ENCODE results near the gene SHC3.

The SHC3 gene

DNA sequence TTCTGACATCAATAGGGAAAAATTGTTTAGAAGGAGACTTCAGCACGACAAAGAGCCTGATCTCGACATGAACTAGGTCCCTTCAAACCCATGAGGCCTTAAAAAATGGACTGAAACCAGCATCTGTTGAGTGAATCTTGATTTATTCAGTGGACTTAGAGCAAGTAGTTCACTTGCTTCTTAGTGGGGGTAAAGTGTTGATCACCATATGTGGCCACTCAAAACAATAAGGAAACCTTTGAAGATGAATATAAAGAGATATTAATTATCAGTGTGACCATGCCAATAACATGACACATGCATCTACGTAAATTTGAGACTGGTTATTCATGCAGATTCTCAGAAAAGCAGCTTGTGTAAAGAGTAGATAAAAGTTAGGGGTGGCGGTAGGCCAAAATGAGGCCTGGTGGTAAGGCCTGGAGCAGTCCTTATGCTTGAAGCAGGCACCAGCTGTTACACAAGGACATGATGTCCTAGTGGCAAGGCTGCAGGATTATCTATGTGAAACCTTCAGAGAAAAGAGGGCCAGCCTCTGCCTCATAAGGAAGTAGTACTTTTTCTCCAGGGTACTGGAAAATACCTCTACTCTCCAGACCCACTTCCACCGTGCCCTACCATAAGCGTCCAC, 126.0 kb downstream of the SHC3 start:
- no peak for DNase-seq (ENCODE audit: low spot score)

- no peak for DNase-seq (ENCODE audit: low spot score)
Observed at GRCh38 chr9:89051421-89052025, 127.1 kb downstream of the SHC3 start.

- DNase-seq (ENCODE audit: low spot score) = no peak
Observed at GRCh38 chr9:89049646-89050045, 129.0 kb downstream of the SHC3 start.

DNA sequence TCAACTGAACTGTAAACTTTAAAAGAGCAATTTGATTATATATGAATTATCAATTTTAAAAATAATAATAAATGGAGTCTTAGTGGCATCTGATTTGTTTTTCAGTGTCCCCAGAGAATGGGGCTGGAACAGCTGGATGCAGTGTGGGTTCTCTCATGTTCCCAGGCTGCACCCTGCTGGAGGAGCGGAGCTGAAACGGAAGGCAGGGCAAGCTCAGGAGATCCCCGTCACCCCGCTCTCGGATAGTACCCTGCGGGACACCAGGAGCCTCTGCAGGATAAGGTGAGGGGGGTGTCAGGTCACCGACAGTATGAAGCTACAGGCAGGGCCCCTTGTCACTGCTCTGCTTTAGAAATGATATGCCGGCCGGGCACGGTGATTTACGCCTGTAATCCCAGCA, 130.0 kb downstream of the SHC3 start:
- no peak for DNase-seq (ENCODE audit: low spot score)

- no peak for DNase-seq (ENCODE audit: low spot score)
Observed at GRCh38 chr9:89047667-89048066, 131.0 kb downstream of the SHC3 start.

- peak; percentile 56 for DNase-seq (ENCODE audit: low spot score)
Observed at GRCh38 chr9:89046832-89047231, 131.8 kb downstream of the SHC3 start.

GRCh38 chr9:89044881-89045280, 133.7 kb downstream of the SHC3 start:
- DNase-seq (ENCODE audit: low spot score) = no peak

GRCh38 chr9:89044104-89044503, 134.5 kb downstream of the SHC3 start:
- no peak for DNase-seq (ENCODE audit: low spot score)

DNA sequence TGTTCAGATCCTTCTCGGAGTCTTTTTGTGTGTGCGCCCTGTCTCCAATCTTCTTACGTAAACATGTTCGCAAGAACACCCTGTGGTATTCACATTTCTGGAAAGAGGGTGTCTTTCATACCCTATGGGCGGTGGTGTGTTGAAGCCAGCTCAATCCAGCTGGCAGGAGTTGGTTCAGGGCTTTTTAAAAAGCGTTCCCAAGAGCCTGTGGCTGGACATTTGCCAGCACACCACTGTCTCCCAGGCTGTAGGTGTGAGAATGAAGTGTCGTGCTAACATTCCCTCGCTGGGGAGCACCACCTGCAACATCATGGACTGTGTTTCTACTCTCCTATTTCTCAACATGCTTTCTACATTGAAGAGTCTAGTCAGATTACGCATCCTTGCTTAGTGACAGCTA, 135.6 kb downstream of the SHC3 start:
- no peak for DNase-seq (ENCODE audit: low spot score)

GRCh38 chr9:89039664-89040063, 139.0 kb downstream of the SHC3 start:
- DNase-seq (ENCODE audit: low spot score) = no peak

GRCh38 chr9:89039104-89039465, 139.5 kb downstream of the SHC3 start:
- no peak for DNase-seq (ENCODE audit: low spot score)

GRCh38 chr9:89038382-89039103, 140.1 kb downstream of the SHC3 start:
- peak; percentile 86 for DNase-seq (ENCODE audit: low spot score)

DNA sequence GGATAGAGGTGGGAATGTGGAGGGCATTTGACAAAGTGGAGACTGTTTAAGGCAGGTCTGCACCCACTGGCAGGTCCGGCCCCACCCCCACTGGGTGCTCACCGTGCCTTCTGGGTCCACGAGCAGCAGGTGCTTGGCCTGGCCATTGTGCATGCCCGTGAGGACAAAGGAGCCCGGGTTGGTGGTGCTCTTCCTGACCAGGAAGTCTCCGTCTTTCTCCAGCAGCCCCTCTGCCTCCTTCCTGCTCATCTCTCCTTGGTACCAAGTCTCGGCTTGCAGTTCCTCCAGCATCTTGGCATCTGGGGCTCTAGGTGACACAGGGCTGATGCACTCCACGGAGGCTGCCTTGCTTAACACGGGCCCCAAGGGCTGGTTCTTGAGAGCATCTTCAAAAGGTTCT, 140.7 kb downstream of the SHC3 start:
- DNase-seq (ENCODE audit: low spot score) = no peak

DNA sequence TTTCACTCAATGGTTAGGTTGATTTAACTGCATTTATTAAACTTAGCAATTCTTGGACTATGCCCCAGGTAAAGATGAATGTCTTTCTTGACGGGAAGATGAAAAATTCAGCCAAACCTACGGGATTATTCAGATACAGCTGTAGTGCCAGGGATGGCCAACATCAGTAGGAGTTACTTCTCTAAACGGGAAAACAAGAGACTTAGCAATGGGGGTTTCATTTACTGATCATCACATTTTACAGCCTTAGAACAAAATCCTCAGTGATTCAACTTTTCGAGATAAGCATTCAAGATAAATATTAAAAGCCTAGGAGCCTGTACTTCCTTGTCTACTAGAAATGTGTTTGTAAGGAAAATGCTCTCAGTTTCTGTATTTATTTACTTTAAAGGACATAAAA, 141.3 kb downstream of the SHC3 start:
- no peak for DNase-seq (ENCODE audit: low spot score)

- DNase-seq (ENCODE audit: low spot score) = no peak
Observed at GRCh38 chr9:89036891-89037290, 141.7 kb downstream of the SHC3 start.

GRCh38 chr9:89036383-89036782, 142.2 kb downstream of the SHC3 start:
- no peak for DNase-seq (ENCODE audit: low spot score)

DNA sequence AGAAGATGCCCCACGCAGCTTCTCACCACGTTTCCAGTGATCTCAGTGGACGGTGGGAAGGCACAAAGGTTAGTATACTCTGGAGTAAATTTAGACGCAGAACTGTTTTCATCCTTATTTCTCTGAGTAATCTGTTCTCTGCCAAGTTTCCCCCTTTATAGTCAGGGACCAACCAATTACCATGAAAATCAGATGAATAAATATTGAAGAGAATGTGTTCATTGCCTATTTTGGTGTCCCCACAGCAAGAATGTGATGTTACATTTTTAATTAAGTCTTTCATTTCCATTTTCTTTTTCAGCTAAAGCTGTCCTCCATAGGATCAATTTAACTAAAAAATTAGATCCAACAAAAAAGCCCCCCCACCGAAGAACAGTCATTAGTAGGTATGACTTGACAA, 146.0 kb downstream of the SHC3 start:
- no peak for DNase-seq (ENCODE audit: low spot score)

- no peak for DNase-seq (ENCODE audit: low spot score)
Observed at GRCh38 chr9:89032173-89032572, 146.4 kb downstream of the SHC3 start.

DNA sequence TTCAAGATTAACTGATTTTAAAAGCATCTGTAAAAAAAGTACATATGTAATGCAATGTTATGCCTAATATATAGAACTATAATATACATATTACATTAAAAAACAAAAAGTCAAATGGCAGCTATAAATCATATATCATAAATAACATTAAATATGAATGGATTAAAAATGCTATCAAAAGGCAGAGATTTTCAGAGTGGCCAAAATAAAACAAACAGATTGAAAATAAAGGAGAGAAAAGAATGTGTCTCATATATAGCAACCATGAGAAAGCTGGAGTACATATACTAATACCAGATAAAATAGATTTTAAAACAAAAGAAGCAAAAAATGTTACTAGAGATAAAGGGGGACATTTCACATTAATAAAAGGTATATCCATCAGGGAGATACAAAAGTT, 148.8 kb downstream of the SHC3 start:
- no peak for DNase-seq (ENCODE audit: low spot score)

DNA sequence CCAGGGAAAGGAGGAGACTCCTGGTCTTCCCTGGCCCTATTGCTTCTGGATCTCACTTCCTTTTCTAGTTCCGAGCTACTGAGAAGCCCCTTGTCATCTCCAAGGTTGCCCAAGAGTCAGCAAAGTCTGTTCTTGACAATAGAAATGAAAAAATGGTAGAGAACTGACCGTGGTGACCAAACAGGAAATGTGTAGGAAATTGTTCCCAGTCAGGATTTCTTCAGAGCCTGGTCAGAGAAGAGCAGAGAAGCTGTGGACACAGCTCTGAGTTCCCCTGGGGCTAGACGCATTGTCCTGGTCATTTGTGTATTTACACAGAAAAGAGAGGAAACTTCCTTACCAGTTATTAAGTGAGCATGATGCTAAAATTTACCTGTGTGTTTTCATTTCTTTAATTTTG, 151.7 kb downstream of the SHC3 start:
- no peak for DNase-seq (ENCODE audit: low spot score)

DNA sequence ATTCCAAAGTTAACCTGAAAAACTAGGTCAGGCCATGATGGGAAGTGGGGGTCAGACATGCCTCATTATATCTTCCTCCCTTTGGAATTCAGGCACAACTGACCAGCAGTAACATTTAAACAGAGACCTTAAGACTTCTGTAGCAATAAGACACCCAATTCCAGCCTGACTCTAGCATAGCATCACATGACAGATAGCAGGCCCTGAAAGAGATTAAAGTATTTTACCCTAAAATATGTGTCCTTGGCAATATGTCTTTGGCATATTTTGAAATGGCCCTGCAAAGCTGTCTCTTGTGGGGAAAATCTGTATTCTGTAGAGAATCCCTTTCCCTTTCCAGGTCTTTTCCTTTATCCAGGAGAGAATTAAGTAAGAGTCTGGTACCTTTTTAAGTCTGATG, 153.1 kb downstream of the SHC3 start:
- no peak for DNase-seq (ENCODE audit: low spot score)

DNA sequence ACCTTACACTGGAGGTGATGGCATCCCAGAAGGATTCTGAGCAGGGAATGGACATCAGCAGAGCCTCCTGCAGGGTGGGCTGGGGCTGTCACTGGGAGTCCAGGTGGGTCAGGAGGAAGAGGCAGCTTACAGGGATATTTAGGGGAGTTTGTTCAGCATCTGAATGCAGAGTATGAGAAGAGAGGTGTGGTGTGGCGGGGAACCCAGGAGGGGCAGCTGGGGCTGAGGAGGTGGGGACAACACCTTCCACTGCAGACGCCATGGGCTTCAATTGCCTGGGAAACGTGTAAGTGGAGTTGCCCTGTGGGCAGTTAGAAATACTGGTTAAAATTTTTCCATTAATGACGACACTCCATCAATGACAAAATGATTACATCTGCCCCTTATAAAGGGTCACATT, 153.9 kb downstream of the SHC3 start:
- DNase-seq (ENCODE audit: low spot score) = no peak

- DNase-seq (ENCODE audit: low spot score) = no peak
Observed at GRCh38 chr9:89023740-89024139, 154.9 kb downstream of the SHC3 start.

DNA sequence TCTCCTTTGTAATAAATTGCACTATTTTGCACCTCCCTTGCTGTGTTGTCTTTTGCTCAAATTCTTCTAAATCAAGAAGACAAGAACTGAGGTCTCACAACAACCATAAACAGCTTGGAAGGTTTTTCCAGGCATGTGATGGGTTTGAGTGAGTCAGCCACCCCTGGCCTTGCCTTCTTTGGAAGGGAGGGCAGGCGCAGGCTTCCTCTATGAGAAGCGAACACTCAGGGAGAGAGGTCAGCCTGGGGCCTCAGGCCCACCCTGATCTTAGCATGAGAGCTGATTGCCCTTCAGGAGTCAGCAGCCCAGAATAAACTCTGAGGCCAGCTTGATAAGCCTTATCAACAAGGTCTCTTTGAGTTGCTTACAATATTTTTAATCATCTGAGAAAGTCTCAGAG, 155.7 kb downstream of the SHC3 start:
- peak; percentile 65 for DNase-seq (ENCODE audit: low spot score)
